ENCODE data around the gene KMO.

- TF ChIP-seq CTCF (conservative IDR thresholded peaks at IDR 0.05) (no peak), EZH2 (IDR thresholded peaks at IDR 0.05; ENCODE audit: low read depth) (no peak)
Measured at GRCh38 chr1:241624935-241625334, 92.8 kb downstream of the KMO start.
